GM06990 (cell line): Measurements from ENCODE around the gene PCNT.
"Not testable (repeated sequence)": the region's sequence is repeated elsewhere in the genome, so short reads cannot be mapped to it uniquely, and the experiment has no call there.

ENCODE experiments used
- DNase-seq: peaks from one replicate; pipeline ENCODE4 v3.0.0-alpha.2; 2011; ENCODE audit not compliant: insufficient read length; ENCODE audit errors: extremely low read depth
- H3K27me3 ChIP-seq: replicated peaks from 2 replicates; pipeline ENCODE4 v1.6.0; 2011; ENCODE audit warnings: low read length; ENCODE audit not compliant: control insufficient read depth, insufficient read depth
- H3K36me3 ChIP-seq: 2 replicates; pipeline ENCODE4 v1.5.1; 2011; ENCODE audit warnings: low read length; ENCODE audit not compliant: control insufficient read depth, insufficient read depth
- H3K4me3 ChIP-seq: replicated peaks from 2 replicates; pipeline ENCODE4 v1.5.1; 2011; ENCODE audit warnings: low read depth, mild to moderate bottlenecking, control low read depth, low read length
- TF ChIP-seq, protein P1 (sequence below): IDR thresholded peaks from 2 replicates; pipeline ENCODE4 v1.5.1; 2011; ENCODE audit warnings: low read length, control low read depth, mild to moderate bottlenecking, inconsistent platforms; ENCODE audit not compliant: insufficient read depth, poor library complexity, severe bottlenecking

The PCNT gene

DNA sequence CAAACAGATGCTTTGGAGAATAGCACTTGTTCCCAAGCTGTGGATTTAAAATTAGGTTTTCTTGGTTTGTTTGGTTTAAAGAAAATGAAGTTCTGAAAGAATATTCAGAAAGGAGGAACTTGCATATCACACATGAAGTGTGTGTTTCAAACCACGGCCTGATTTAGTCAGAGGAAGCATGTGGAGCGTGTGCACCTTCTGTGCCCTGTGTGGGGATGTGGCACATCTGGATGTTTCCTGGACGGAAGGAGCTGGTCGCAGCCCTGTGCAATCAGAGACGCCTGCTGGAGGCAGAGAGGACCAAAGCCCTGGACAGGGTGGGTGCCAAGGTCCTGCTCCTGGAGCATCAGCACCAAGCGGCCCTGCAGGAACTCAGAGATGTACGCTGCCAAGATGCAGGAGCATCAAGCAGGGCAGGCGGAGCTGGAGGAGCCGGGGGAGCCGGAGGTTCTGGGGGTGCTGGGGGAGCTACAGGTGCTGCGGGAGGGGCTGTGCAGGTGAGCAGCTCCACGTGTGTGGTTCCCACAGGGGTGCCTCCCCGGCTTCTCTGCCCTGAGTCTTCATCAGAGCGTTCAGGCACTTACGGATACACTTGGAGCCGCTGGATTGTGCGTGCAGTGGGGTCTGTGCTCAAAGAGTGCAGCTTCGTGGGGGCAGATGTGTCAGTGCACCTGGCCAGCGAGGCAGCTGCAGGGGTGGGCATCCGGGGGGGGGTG lies 45.7 kb downstream of the PCNT start:
- peaks cover 16% of the 10 kb centered on the region for H3K36me3 ChIP-seq
- no peak overlapping the region; the same call in 1 of the 2 replicates for H3K4me3 ChIP-seq
- TF ChIP-seq, protein P1, sequence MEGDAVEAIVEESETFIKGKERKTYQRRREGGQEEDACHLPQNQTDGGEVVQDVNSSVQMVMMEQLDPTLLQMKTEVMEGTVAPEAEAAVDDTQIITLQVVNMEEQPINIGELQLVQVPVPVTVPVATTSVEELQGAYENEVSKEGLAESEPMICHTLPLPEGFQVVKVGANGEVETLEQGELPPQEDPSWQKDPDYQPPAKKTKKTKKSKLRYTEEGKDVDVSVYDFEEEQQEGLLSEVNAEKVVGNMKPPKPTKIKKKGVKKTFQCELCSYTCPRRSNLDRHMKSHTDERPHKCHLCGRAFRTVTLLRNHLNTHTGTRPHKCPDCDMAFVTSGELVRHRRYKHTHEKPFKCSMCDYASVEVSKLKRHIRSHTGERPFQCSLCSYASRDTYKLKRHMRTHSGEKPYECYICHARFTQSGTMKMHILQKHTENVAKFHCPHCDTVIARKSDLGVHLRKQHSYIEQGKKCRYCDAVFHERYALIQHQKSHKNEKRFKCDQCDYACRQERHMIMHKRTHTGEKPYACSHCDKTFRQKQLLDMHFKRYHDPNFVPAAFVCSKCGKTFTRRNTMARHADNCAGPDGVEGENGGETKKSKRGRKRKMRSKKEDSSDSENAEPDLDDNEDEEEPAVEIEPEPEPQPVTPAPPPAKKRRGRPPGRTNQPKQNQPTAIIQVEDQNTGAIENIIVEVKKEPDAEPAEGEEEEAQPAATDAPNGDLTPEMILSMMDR, result no peak
- DNase-seq, result no peak
- H3K27me3 ChIP-seq, result no peaks in the 10 kb centered on the region

DNA sequence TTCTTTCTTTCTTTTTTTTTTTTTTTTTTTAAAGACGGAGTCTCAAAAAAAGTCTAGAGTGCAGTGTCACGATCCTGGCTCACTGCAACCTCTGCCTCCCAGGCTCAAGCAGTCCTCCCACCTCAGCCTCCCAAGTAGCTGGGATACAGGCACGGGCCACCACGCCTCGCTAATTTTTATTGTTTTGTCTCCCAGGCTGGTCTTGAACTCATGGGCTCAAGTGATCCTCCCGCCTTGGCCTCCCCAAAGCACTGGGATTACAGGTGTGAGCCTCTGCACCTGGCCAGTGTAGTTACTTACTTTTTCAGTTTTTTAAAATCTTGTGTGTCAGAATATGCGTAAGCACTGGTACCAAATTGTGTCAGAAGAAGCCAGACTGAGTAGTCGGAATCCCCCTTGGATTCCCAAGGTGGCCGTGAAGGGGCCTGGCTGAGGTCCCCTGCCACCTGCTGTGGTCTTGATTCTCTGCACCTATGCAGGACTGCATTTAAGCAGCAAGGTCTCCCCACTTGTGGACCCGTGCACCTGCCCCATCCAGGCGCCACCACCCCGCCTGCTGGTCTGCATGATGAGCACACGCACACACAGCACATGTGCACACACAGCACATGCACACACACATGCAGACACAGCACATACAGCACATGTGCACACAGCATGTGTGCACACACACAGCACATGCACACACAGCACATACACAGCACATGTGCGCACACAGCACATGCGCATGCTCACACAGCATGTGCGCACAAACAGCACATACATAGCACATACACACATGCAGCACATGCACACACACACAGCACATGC lies 47.5 kb downstream of the PCNT start:
- H3K4me3 ChIP-seq, result no peak overlapping the region
- peak; percentile 52 for DNase-seq
- H3K36me3 ChIP-seq, result peaks cover 14% of the 10 kb centered on the region
- no peaks in the 10 kb centered on the region for H3K27me3 ChIP-seq
- TF ChIP-seq, protein P1, result no peak

DNA sequence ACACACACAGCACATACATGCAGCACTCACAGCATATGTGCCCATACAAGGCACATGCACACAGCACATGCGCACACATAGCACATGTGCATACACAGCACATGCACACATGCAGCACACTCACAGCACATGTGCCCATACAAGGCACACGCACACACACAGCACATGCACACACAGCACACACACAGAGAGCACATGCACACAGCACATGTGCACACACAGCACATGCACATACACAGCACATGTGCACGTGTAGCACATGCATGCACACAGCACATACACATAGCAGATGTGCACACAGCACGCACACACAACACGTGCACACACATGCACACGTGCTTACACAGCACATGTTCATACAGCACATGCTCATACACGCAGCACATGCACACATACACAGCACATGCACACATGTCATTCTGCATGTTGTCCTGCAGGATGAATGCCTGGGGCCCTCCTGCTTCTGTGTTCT lies 48.1 kb downstream of the PCNT start:
- H3K4me3 ChIP-seq, result no peak overlapping the region
- H3K36me3 ChIP-seq, result peaks cover 8% of the 10 kb centered on the region
- no peaks in the 10 kb centered on the region for H3K27me3 ChIP-seq
- TF ChIP-seq, protein P1, result no peak
- DNase-seq, result no peak

DNA sequence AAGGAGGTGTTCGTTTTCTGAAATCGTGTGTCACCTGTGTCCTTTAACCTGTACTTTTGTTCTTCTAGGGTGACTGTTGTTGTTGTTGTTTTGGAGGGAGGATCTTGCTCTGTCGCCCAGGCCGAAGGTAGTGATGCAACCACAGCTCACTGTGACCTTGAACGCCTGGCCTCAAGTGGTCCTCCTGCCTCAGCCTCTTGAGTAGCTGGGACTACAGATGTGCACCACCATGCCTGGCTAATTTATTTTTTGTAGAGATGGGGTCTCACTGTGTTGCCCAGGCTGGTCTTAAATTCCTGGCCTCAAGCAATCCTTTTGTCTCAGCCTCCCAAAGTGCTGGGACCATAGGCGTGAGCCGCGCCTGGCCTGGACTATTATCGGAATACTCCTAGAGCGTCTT lies 49.0 kb downstream of the PCNT start:
- not testable (repeated sequence) for H3K36me3 ChIP-seq, DNase-seq, H3K27me3 ChIP-seq, H3K4me3 ChIP-seq

DNA sequence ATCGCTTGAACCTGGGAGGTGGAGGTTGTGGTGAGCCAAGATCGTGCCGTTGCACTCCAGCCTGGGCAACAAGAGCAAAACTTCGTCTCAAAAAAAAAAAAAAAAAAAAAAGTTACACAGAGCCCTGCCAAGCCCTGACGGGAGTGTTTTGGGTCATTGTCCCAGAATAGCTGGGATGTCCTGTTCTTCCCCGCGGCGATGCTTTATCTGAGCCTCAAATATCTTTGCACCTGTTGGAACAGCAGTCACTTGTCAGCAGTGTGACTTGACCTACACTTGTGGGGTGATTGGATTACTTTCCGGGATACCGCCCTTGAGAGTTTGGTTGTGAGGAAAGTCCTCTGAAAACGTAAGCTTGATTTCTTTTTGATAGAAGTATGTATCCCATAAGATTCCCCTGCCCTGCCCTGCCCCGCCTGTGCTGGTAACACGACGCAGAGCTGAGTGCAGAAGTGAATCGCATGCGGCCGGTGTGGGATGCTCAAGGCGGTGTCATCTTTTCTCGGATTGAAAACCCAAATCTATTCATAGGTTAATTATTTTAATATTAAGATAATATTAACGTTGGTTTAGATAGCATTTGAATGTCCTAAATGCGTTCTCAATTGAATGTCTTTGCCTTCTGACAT lies 50.9 kb downstream of the PCNT start:
- Histone ChIP-seq H3K27me3 (no peaks in the 10 kb centered on the region), H3K36me3 (peaks cover 9% of the 10 kb centered on the region), H3K4me3 (no peak overlapping the region)
- DNase-seq, result no peak
- TF ChIP-seq, protein P1, result no peak
